Tibial artery (tissue), 4 donors: ENCODE results near the gene CTTNBP2.
A peak's percentile ranks its signal among the peaks of the same experiment; 100 is the strongest.

ENCODE experiments used
- DNase-seq, 2 donors: peaks; one replicate each; pipeline ENCODE4 v3.0.0-alpha.2; 2019
- H3K27ac ChIP-seq, 2 donors: fragments of 200-600 bp; sonication (generic) in 1 of 2; 1 replicate in 1 of 2; 2 replicates in 1 of 2; pipeline ENCODE4 v1.5.1; 2018 to 2019; ENCODE audit warnings: mild to moderate bottlenecking in 1 of 2
- H3K27me3 ChIP-seq, 2 donors: fragments of 200-600 bp; sonication (generic) in 1 of 2; one replicate each; pipeline versions ENCODE4 v1.5.1 to v1.6.0; 2016 to 2019
- H3K36me3 ChIP-seq, 3 donors: fragments of 200-600 bp; sonication (generic) in 2 of 3; one replicate each; pipeline ENCODE4 v1.5.1; 2016 to 2019; ENCODE audit warnings: mild to moderate bottlenecking in 2 of 3
- H3K4me1 ChIP-seq, 4 donors: fragments of 200-600 bp; sonication (generic) in 2 of 4; 1 replicate in 3 of 4; 2 replicates in 1 of 4; pipeline ENCODE4 v1.5.1; 2016 to 2019
- H3K4me3 ChIP-seq, 2 donors: fragments of 200-600 bp; sonication (generic) in 1 of 2; 1 replicate in 1 of 2; 2 replicates in 1 of 2; pipeline ENCODE4 v1.5.1; 2018 to 2019; ENCODE audit warnings: mild to moderate bottlenecking in 2 of 2
- H3K9me3 ChIP-seq, 3 donors: fragments of 200-600 bp; sonication (generic) in 1 of 3; one replicate each; pipeline ENCODE4 v1.5.1; 2016 to 2019
- intact Hi-C: fragments of 100-400 bp; cut with DNase I; formaldehyde crosslinking; loops from one replicate; pipeline ENCODE4 v1.15.0; 2023; ENCODE audit warnings: low total_unique reads
- TF ChIP-seq, protein P1 (sequence below), 2 experiments: fragments of 200-600 bp in 1 of 2; fragments of 450-650 bp in 1 of 2; IDR thresholded peaks; one replicate each; pipeline ENCODE4 v1.5.1; 2017 to 2019; ENCODE audit warnings: antibody characterized with exemption in 2 of 2, mild to moderate bottlenecking in 1 of 2, moderate library complexity in 1 of 2

CTTNBP2 gene

DNA sequence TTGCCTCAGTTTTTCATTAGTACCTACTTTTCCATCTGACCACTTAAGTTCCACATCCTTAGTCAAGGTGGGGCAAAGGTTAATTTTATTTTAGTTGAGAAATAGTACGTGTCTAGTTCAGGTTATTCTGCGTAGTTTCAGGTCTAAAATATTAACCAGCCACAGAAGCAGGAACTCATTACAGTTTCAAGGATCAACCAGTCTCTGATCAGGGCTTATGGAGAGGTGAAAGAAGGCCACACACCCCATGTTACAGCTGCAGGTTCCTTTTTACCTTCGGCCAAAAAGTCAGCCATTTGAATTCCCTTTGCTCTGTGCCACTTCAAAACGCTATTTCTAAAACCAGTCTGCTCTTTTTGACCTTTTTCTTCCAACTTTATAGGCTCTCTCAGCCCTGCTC lies 134.2 kb downstream of the CTTNBP2 start:
- no peak for DNase-seq
- peaks cover 31 to 43% (median 33%) of the 10 kb centered on the region in 3 donors for H3K36me3 ChIP-seq
- TF ChIP-seq, protein P1, sequence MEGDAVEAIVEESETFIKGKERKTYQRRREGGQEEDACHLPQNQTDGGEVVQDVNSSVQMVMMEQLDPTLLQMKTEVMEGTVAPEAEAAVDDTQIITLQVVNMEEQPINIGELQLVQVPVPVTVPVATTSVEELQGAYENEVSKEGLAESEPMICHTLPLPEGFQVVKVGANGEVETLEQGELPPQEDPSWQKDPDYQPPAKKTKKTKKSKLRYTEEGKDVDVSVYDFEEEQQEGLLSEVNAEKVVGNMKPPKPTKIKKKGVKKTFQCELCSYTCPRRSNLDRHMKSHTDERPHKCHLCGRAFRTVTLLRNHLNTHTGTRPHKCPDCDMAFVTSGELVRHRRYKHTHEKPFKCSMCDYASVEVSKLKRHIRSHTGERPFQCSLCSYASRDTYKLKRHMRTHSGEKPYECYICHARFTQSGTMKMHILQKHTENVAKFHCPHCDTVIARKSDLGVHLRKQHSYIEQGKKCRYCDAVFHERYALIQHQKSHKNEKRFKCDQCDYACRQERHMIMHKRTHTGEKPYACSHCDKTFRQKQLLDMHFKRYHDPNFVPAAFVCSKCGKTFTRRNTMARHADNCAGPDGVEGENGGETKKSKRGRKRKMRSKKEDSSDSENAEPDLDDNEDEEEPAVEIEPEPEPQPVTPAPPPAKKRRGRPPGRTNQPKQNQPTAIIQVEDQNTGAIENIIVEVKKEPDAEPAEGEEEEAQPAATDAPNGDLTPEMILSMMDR (IDR thresholded peaks at IDR 0.05): no peak
- intact Hi-C loops: no loop called here
- no peak overlapping the region for H3K27ac ChIP-seq
- H3K27me3 ChIP-seq: no peaks in the 10 kb centered on the region
- H3K4me1 ChIP-seq: no peaks in the 10 kb centered on the region
- no peak overlapping the region for H3K4me3 ChIP-seq
- H3K9me3 ChIP-seq: no peaks in the 10 kb centered on the region

DNA sequence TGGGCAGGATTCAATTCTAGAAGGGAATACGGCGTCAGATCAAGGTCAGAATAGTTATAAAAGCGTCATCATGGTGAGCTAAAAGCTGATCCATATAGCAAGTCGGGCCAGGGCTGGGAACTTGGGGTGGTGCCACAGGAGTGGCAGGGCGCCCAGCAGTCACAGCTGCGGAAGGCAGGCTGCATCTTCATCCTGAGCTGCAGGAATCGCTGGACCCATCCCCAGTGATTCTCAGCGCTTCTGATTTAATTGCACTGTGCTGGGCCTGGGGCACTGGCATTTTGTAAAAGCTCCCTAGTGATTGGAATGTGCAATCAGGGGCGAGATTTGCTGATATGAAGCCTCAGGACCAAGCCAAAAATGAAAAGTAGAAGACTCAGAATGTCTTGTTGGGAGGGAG lies 135.3 kb downstream of the CTTNBP2 start:
- Histone ChIP-seq H3K4me3 (no peak overlapping the region), H3K27ac (no peak overlapping the region), H3K27me3 (no peaks in the 10 kb centered on the region), H3K4me1 (no peaks in the 10 kb centered on the region), H3K9me3 (no peaks in the 10 kb centered on the region), H3K36me3 (peaks cover 38 to 49% (median 39%) of the 10 kb centered on the region in 3 donors)
- TF ChIP-seq, protein P1 (IDR thresholded peaks at IDR 0.05): no peak
- DNase-seq: no peak
- intact Hi-C loops: no loop called here

DNA sequence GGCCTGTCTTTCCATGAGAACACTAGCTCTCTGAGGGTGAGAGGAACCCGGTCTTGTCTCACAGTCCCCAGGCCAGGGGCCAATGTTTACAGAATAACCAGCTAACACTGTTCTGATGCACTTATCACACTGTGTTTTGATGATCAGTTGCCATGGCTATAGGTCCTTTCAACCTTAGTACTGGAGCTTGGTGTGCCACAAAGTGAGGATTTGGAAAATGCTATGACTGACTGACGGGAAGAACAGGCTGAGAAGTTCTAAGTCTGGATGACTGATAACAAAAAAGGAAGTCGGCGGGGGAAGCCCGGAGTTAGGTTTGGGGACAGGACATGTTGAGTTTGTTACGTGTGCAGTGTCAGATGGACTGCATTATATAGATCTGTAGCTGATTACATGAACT lies 141.8 kb downstream of the CTTNBP2 start:
- Histone ChIP-seq H3K9me3 (no peaks in the 10 kb centered on the region), H3K27me3 (no peaks in the 10 kb centered on the region), H3K4me1 (no peaks in the 10 kb centered on the region), H3K36me3 (peaks cover 29 to 36% (median 33%) of the 10 kb centered on the region in 3 donors), H3K4me3 (no peak overlapping the region), H3K27ac (no peak overlapping the region)
- TF ChIP-seq, protein P1 (IDR thresholded peaks at IDR 0.05): no peak
- peak in 1 of 2 donors; percentile 26 for DNase-seq
- intact Hi-C loops: no loop called here

DNA sequence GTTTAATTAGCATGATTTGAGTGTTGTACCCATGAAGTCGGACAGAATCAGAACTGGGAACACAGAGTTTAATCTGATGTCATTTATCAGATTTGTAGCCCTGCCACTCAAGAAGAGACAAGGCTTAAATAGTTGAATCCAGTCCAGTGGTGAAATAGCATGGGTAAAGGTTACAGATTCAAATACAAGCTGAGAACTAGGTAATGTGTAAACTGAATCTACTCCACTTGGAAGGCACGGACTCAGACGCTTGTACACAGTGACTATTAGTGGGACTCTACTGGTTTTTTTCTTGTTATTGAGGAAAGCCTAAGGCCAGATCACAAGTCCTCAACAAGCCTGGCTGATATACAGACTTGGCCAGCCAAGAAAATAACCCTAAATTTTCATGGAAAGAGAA lies 142.9 kb downstream of the CTTNBP2 start:
- no peak for DNase-seq
- TF ChIP-seq, protein P1 (IDR thresholded peaks at IDR 0.05): no peak
- no peak overlapping the region for H3K27ac ChIP-seq
- H3K9me3 ChIP-seq: no peaks in the 10 kb centered on the region
- H3K4me3 ChIP-seq: no peak overlapping the region
- peaks cover 26 to 34% (median 28%) of the 10 kb centered on the region in 3 donors for H3K36me3 ChIP-seq
- intact Hi-C loops: no loop called here
- H3K4me1 ChIP-seq: no peaks in the 10 kb centered on the region
- H3K27me3 ChIP-seq: no peaks in the 10 kb centered on the region

DNA sequence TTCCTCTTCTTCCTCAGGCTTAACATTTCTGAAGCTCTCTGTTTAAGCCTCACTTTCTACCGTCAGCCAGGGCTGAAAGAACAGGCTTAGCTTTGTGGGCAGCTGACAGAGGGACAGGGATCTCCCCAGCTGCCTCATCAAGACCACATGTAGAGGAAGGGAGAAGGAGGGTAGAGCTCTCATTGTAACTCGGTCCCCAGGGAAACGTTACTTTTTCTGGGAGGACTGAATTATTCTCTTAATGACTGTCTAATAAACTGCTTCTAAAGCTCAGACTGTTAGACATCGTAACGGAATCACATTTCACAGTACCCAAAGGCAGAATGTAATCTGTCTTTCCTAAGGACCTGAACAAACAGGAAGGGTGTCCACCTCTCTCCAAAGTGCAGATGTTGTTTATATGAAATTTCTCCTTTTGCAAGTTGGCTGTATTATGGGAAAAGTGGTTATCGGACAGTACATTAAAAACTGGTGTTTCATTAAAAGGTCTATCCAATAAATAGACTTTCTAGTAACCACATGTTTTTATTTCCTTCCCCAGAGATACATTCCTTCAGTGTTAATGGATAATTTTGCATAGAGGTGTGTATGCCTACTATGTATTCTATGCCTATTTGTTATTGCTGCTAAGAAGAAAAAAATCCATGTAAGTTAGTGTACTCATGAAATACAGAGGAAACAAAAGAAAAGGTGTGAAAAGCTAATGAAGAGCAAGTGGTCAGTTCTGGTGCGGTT lies 144.2 kb downstream of the CTTNBP2 start:
- DNase-seq: no peak
- H3K27ac ChIP-seq: no peak overlapping the region
- TF ChIP-seq, protein P1 (IDR thresholded peaks at IDR 0.05): no peak
- no peaks in the 10 kb centered on the region for H3K27me3 ChIP-seq
- H3K4me3 ChIP-seq: no peak overlapping the region
- intact Hi-C loops: no loop called here
- peaks cover 22 to 38% (median 25%) of the 10 kb centered on the region in 3 donors for H3K36me3 ChIP-seq
- H3K9me3 ChIP-seq: no peaks in the 10 kb centered on the region
- H3K4me1 ChIP-seq: no peaks in the 10 kb centered on the region
